HG03025 (cell line): ENCODE results near the gene ADCY1.

Experiments
- ATAC-seq: cut with Tn5 transposase; IDR thresholded peaks from one replicate; pipeline ENCODE4 v1.9.1; 2021; ENCODE audit warnings: mild to moderate bottlenecking, moderate library complexity; ENCODE audit not compliant: unreplicated experiment, low FRiP score

ADCY1 gene

DNA sequence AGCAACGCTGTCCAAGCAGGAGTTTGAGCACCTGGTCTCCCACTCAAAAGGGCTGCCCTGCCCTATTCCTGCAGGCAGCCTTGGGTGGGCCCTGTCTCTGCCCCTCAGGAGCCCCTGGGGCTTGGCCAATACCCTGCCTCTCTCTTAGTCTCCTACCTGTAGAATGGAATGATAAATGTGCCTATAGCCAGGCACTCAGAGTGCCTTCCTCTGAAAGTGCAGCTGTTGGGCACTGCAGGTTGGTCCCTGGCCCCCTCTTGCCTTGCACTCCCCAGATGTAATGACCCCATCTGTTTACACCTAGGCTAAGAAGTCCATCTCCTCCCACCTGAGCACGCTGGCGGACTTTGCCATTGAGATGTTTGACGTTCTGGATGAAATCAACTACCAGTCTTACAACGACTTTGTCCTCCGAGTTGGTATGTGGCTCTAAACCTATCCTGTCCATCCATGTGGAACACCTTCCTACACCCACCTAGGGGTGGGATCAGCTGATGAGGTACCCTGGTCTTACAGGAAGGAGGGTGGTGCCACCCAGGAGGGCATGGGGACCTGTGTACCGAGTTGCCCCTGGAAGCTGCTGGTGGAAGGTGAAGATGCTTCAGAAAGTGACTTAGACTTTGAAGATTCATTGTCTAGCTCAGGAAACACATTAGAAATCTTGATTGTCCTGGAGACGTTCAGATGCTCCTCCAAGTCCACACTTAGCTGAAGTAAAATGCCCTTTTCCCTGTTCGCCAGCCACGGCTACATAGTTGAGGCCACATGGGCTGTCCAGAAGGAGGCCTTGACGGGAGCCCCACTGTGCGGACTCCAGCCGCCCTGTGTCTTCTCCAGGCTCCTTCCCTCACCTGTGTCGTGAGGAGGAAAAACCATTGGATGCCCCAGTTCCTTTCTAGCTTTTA, 134.1 kb downstream of the ADCY1 start:
- no peak for ATAC-seq

DNA sequence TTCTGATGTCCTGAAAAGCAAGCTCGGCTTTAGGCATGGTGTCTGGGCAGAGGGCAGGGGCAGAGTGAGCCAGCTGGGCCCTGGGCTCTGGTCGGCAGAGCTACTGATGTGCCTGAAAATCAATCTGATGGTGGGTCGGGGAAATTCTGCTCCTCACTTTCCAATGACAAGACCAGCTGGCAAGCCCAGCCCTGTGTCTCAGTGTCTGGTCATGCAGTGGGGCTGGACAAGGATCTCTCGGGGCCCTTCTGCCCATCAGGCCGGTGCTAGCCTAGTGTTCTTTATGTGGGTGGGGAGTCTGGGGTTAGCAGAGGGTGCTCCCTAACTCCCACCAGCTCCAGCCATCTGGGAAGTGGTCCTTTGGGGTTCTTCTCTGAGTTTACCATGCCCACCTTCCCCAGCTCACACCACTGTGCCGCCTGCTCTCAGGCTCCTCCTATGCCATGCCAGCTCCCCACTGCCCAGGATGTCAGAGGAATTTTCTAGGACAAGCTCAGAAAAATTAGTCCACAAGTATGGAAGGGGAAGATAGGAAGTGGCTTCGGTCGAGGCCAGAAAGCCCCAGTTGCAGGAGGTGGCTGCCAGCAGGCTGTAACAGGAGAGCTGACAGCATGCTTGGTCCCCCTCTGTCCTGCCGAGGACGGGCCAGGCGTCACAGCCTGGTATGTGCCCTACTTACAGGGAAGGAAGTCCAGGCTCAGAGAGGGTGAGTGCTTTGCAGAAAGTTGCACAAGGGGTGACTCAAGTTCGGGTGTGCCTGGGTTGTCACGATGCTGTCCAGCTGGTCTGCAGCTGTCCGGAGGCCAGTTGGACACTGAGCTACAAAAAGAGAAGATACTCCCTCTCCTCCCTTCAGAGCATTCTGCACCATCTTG, 135.2 kb downstream of the ADCY1 start:
- no peak for ATAC-seq

DNA sequence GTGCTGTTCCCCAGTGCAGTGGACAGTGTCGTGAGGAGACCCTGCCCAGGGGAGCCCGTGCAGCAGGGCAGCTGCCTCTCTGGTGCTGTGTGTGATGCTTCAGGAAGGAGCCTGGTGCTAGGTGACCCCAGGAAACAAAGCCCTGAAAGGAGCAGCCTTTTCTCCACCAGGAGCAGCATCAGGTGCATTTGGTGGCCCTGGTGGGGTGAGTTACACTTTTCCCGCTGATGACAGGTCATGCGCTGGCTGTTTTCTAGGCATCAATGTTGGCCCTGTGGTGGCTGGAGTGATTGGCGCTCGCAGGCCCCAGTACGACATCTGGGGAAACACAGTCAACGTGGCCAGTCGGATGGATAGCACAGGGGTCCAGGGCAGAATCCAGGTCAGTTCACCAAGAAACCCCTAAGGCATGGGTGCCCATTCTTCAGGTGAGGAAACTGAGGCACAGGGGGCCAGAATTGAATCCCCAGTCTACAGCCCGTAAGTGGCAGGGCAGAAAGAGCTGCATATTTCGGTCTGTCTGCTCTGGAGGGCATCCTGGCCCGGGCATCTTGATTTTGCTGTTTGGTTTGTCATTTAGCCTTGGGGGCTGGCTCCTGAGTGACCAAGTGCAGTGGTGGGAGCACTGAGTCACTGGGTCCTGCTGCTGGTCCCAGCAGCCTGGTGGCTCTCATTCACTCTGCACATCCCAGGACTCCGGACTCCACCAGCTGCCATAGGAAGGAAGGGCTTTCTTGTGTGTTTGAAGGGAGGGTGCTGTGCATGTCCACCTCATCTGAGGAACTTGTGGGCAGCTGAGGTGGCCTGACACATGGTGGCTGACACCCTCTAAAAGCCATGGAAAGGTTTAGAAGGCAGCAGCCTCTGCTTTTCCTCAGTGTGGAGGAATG, 136.3 kb downstream of the ADCY1 start:
- no peak for ATAC-seq

DNA sequence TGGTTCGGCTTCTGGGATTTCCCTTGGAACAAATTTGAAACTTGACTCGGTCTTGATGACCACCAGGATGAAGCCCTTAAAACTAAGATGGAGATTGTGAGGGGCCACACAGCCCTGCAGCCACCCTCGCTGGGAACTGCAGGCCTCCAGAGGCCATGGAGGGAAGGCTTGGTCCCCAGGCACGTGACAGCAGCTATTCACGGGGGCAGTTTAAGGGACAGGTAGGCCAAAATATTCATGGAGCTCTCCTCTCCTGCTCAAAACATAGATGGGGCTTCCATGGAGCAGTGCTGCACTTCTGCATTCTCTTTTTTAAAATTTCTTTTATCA, 137.0 kb downstream of the ADCY1 start:
- no peak for ATAC-seq

GRCh38 chr7:45712057-45712689, 138.0 kb downstream of the ADCY1 start:
- ATAC-seq: no peak

DNA sequence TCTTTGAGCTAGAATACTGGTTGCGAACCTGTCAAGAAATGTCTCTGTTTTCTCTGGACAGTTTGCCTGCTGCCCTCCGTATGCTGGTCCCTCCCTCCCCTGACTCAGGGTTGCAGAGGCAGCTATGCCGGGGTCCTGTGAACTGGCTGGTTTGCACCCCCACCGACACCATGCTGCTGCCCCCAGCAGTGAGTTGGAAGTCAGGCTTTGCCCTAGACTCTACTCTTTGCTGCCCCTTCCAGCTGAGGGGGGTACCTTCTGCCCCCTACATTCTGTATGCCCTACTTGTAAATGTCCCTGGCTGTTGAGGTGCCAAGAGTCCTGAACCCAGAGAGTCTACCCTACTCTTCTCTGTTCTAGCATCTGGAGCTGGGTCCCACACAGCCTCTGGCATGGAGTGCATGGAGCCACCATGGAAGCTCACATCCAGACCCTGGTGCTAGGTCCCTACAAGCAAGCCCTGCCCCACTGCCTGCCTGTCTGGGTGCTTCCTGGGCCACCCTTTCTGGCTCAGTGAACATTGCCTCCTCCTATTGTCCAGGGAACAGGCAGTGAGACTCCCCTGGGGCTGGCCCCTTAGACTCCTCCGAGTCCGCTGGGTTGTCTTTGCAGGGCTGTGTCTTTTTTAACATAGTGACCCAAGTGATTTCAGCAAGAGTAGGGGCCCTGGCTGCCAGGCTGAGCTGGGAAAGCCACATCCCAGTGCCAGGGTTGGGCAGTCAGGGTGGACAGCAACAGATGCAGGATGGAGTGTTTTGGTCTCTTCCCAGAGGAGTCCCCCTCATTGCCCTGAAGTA, 138.9 kb downstream of the ADCY1 start:
- no peak for ATAC-seq

- ATAC-seq: no peak
These were observed 139.7 kb downstream of the ADCY1 start for GRCh38 chr7:45713669-45714520.

DNA sequence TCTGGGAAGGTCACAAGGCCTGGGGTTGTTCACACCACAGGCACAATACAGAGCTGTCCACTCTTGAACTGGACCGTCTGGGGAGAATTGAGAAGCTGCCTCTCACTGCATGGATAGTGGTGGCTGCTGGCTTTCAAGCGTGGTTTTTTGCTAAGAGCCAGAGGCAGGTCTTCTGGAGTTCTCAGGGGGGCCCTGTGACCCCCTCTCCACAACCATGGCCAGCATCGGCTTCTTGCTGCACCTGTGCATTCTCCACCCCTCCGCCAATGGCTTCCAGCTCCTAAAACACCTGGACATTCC, 140.3 kb downstream of the ADCY1 start:
- ATAC-seq: no peak

- ATAC-seq: no peak
These were observed 141.5 kb downstream of the ADCY1 start for GRCh38 chr7:45715471-45716352.

GRCh38 chr7:45716380-45717203, 142.4 kb downstream of the ADCY1 start:
- ATAC-seq: no peak

- ATAC-seq: no peak
These were observed 143.5 kb downstream of the ADCY1 start for GRCh38 chr7:45717537-45718235.

DNA sequence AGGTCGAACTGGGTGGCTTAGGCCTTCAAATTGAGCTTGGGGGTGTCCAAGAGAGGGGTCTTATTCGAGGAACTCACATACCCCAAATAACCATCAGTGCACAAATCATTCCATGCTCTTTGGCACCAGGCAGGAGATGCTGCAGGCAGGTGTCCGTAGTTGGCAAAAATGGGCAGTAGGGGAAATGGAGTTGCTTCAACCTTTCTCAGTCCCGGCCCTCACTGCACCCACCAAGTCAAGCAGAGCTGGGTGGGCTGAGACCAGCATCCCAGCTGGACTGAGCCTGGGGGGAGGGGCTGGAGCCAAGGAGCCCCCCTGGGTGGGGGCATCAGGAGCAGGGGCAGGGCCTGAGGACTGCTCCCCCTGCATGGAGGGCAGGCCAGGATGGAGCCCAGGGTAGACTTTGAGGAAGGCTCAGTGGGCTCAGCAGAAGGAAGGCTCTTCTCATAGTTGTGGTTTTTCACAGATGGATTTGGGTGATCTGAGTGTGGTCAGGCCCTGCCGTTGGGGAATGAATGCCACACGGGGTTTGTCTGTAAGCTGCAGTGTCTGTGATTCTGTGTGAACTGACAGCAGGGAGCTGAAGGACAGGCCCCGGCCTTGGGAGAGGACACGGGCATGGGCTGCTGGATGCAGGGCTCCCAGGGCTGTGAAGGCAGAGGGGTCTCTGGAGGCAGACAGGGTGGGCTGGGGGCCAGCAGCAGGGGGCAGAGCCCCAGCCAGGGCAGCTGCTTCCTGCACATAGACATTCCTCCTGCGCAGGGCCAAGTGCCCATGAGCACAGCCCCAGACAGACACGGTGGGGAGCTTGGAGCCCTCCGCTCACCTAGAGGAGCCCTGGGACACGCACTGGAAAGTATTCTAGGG, 144.5 kb downstream of the ADCY1 start:
- ATAC-seq: no peak

GRCh38 chr7:45720989-45721388, 146.8 kb downstream of the ADCY1 start:
- ATAC-seq: no peak

GRCh38 chr7:45721686-45722598, 147.8 kb downstream of the ADCY1 start:
- no peak for ATAC-seq
